Chondrocyte (in vitro differentiated cells): ENCODE measurements around the gene NAPSA. TPM values are rescaled to one million over a fixed set of nuclear protein-coding genes. Genes with fewer than 3 reads are reported as not detected.
"Not testable (repeated sequence)": the region's sequence is repeated elsewhere in the genome, so short reads cannot be mapped to it uniquely, and the experiment has no call there.

Experiments used
- DNase-seq: peaks from one replicate; pipeline ENCODE4 v3.0.0; 2021; ENCODE audit warnings: mixed read lengths, low spot score
- H3K27ac Mint-ChIP-seq: one replicate; pipeline ENCODE4 v1.8.0; 2021; ENCODE audit warnings: mild to moderate bottlenecking, moderate library complexity, mixed read lengths; ENCODE audit not compliant: unreplicated experiment
- H3K27me3 Mint-ChIP-seq: 2 replicates; pipeline ENCODE4 v1.8.0; 2021; ENCODE audit warnings: low read depth, mixed read lengths
- H3K36me3 Mint-ChIP-seq: 2 replicates; pipeline ENCODE4 v1.8.0; 2021; ENCODE audit warnings: low read depth, mixed read lengths
- H3K4me1 Mint-ChIP-seq: 2 replicates; pipeline ENCODE4 v1.8.0; 2021; ENCODE audit warnings: low read depth, mild to moderate bottlenecking, mixed read lengths
- H3K4me3 Mint-ChIP-seq: one replicate; pipeline ENCODE4 v1.8.0; 2021; ENCODE audit warnings: mild to moderate bottlenecking, moderate library complexity, mixed read lengths; ENCODE audit not compliant: unreplicated experiment
- H3K9me3 Mint-ChIP-seq: 2 replicates; pipeline ENCODE4 v1.8.0; 2021; ENCODE audit warnings: low read depth, mixed read lengths
- CTCF ChIP-seq: fragments of 200-600 bp; sonication (generic); IDR thresholded peaks from 2 replicates; pipeline ENCODE4 v1.5.0; 2021; ENCODE audit warnings: antibody characterized with exemption, mild to moderate bottlenecking, moderate library complexity
- total RNA-seq: library from RNA; stranded (reverse); gene quantifications from 3 replicates; pipeline ENCODE4 v1.2.1, GENCODE V29; 2021

Gene NAPSA
- total RNA-seq, 1 donor from 2014 or later = 0.55 TPM

- Mint-ChIP-seq H3K4me3 (peak overlapping the region; percentile 87), H3K36me3 (no peaks in the 10 kb centered on the region), H3K9me3 (peaks cover 5% of the 10 kb centered on the region), H3K27ac (peak overlapping the region; percentile 98), H3K4me1 (peaks cover 43% of the 10 kb centered on the region), H3K27me3 (peaks cover 8% of the 10 kb centered on the region)
- TF ChIP-seq CTCF = peak; percentile 47
- DNase-seq = peak; percentile 96
Measured at GRCh38 chr19:50333235-50333736, 32.2 kb downstream of the NAPSA start.

- Mint-ChIP-seq H3K27me3 (peaks cover 13% of the 10 kb centered on the region), H3K27ac (peak overlapping the region; percentile 87), H3K36me3 (peaks cover 2% of the 10 kb centered on the region), H3K9me3 (peaks cover 5% of the 10 kb centered on the region), H3K4me3 (peak overlapping the region; percentile 87), H3K4me1 (peaks cover 46% of the 10 kb centered on the region)
- TF ChIP-seq CTCF = no peak
- peak; percentile 37 for DNase-seq
Measured at GRCh38 chr19:50332244-50333038, 33.0 kb downstream of the NAPSA start.

- Mint-ChIP-seq H3K27me3 (peaks cover 18% of the 10 kb centered on the region), H3K4me3 (peak overlapping the region; percentile 87), H3K36me3 (peaks cover 3% of the 10 kb centered on the region), H3K9me3 (peaks cover 5% of the 10 kb centered on the region), H3K4me1 (peaks cover 52% of the 10 kb centered on the region), H3K27ac (no peak overlapping the region)
- peak; percentile 55 for DNase-seq
- TF ChIP-seq CTCF = no peak
Measured at GRCh38 chr19:50331994-50332243, 33.5 kb downstream of the NAPSA start.

GRCh38 chr19:50331221-50331993 lies 34.0 kb downstream of the NAPSA start:
- peak overlapping the region; percentile 61 for H3K27ac Mint-ChIP-seq
- peaks cover 3% of the 10 kb centered on the region for H3K36me3 Mint-ChIP-seq
- peaks cover 56% of the 10 kb centered on the region for H3K4me1 Mint-ChIP-seq
- DNase-seq = no peak
- peaks cover 5% of the 10 kb centered on the region for H3K9me3 Mint-ChIP-seq
- H3K4me3 Mint-ChIP-seq = peak overlapping the region; percentile 70
- H3K27me3 Mint-ChIP-seq = peaks cover 22% of the 10 kb centered on the region
- no peak for TF ChIP-seq CTCF

- Mint-ChIP-seq H3K27me3 (peaks cover 22% of the 10 kb centered on the region), H3K27ac (peak overlapping the region; percentile 86)
- peak; percentile 75 for DNase-seq
Measured at GRCh38 chr19:50330365-50331078, 34.9 kb downstream of the NAPSA start.

GRCh38 chr19:50329926-50330294 lies 35.5 kb downstream of the NAPSA start:
- H3K36me3 Mint-ChIP-seq, H3K9me3 Mint-ChIP-seq: not testable (repeated sequence)
- Mint-ChIP-seq H3K27me3 (peaks cover 22% of the 10 kb centered on the region), H3K27ac (peak overlapping the region; percentile 86), H3K4me3 (peak overlapping the region; percentile 70), H3K4me1 (peaks cover 59% of the 10 kb centered on the region)
- peak; percentile 65 for DNase-seq

More at GRCh38 chr19:50330365-50331078, 34.9 kb downstream of the NAPSA start:
- peaks cover 5% of the 10 kb centered on the region for H3K9me3 Mint-ChIP-seq
- H3K36me3 Mint-ChIP-seq = peaks cover 3% of the 10 kb centered on the region
- peak overlapping the region; percentile 70 for H3K4me3 Mint-ChIP-seq
- no peak for TF ChIP-seq CTCF
- peaks cover 59% of the 10 kb centered on the region for H3K4me1 Mint-ChIP-seq
